HepG2 (cell line): Measurements from ENCODE around the gene DHX8. TPM values are rescaled to one million over a fixed set of nuclear protein-coding genes. Genes with fewer than 3 reads are reported as not detected.
A peak's percentile ranks its signal among the peaks of the same experiment; 100 is the strongest.

Experiments used
- ASH2L ChIP-seq: fragments of 300-600, 200-600 bp; sonication (generic); IDR thresholded peaks from 2 replicates; pipeline ENCODE4 v1.7.0; 2017; ENCODE audit warnings: low read depth, mild to moderate bottlenecking, moderate library complexity, mixed read lengths, low read length; ENCODE audit not compliant: insufficient read length
- DMAP1 ChIP-seq: IDR thresholded peaks from 2 replicates; pipeline ENCODE4 v1.6.1; 2016
- GABPA ChIP-seq, 2 experiments: IDR thresholded peaks; 2 replicates each; pipeline ENCODE4 v1.6.1; 2011 to 2016; ENCODE audit warnings: low read depth in 2 of 2, low read length in 1 of 2, missing biosample characterization in 1 of 2, missing genetic modification characterization in 1 of 2
- JUND ChIP-seq: sonication (generic); formaldehyde crosslinking; IDR thresholded peaks from 2 replicates; pipeline ENCODE4 v1.8.0; 2022; ENCODE audit warnings: mild to moderate bottlenecking, missing genetic modification reagents
- MIER3 ChIP-seq: IDR thresholded peaks from 2 replicates; pipeline ENCODE4 v1.6.1; 2016; ENCODE audit warnings: missing compliant biosample characterization, borderline replicate concordance
- NFE2 ChIP-seq: sonication (generic); formaldehyde crosslinking; IDR thresholded peaks from 2 replicates; pipeline ENCODE4 v1.4.0; 2020; ENCODE audit warnings: missing genetic modification reagents
- RFX1 ChIP-seq: fragments of 450-650 bp; IDR thresholded peaks from 2 replicates; pipeline ENCODE4 v1.6.1; 2017
- ZBTB49 ChIP-seq: sonication (generic); formaldehyde crosslinking; IDR thresholded peaks from 2 replicates; pipeline ENCODE4 v1.4.0; 2020; ENCODE audit warnings: missing genetic modification reagents, borderline replicate concordance
- ZFP82 ChIP-seq: sonication (generic); formaldehyde crosslinking; IDR thresholded peaks from 2 replicates; pipeline ENCODE4 v1.5.1; 2020; ENCODE audit warnings: mild to moderate bottlenecking, missing genetic modification reagents, borderline replicate concordance
- ZNF441 ChIP-seq: sonication (generic); formaldehyde crosslinking; IDR thresholded peaks from 2 replicates; pipeline ENCODE4 v1.7.0; 2021; ENCODE audit warnings: missing genetic modification reagents, borderline replicate concordance
- ZNF687 ChIP-seq: sonication (generic); formaldehyde crosslinking; IDR thresholded peaks from 2 replicates; pipeline ENCODE4 v1.5.1; 2020; ENCODE audit warnings: mild to moderate bottlenecking, missing genetic modification reagents, moderate library complexity
- polyA plus RNA-seq, 8 experiments: library from polyadenylated mRNA; depleted of rRNA in 3 of 8; stranded (reverse) in 7 of 8; unstranded in 1 of 8; fragments of >200 nt; fragmentation: Illumina TruSeq in 4 of 8; extraction: Trizol in 4 of 8; gene quantifications; 2 replicates each; pipeline versions ENCODE4 v1.2.1 to v1.2.3, GENCODE V29; 2011 to 2016; ENCODE audit warnings: low read depth in 4 of 8, missing spikeins in 1 of 8, mixed read lengths in 1 of 8; ENCODE audit not compliant: insufficient read depth in 1 of 8
- total RNA-seq, 5 experiments: library from RNA; depleted of rRNA; stranded (reverse); fragments of >200 nt; fragmentation: Illumina TruSeq; extraction: Trizol; gene quantifications; 2 replicates each; pipeline ENCODE4 v1.2.3, GENCODE V29; 2016; ENCODE audit warnings: low read depth in 1 of 5
- TF ChIP-seq, protein P1 (sequence below): sonication (generic); formaldehyde crosslinking; conservative IDR thresholded peaks from 2 replicates; pipeline ENCODE4 v1.4.0; 2020; ENCODE audit warnings: mild to moderate bottlenecking, missing genetic modification reagents, moderate library complexity
- TF ChIP-seq, protein P2 (sequence below), 2 experiments: sonication (generic) in 1 of 2; formaldehyde crosslinking in 1 of 2; IDR thresholded peaks; 2 replicates each; pipeline versions ENCODE4 v1.4.0 to v1.6.1; 2016 to 2020; ENCODE audit warnings: borderline replicate concordance in 1 of 2, low read depth in 1 of 2, mild to moderate bottlenecking in 1 of 2, missing genetic modification reagents in 1 of 2

DHX8 gene
- total and polyA plus RNA-seq, 2 of the 13 experiments (the other 11 are each of a cell fraction or from before 2014, with no cell fraction given): 24.8 to 48.9 TPM

DNA sequence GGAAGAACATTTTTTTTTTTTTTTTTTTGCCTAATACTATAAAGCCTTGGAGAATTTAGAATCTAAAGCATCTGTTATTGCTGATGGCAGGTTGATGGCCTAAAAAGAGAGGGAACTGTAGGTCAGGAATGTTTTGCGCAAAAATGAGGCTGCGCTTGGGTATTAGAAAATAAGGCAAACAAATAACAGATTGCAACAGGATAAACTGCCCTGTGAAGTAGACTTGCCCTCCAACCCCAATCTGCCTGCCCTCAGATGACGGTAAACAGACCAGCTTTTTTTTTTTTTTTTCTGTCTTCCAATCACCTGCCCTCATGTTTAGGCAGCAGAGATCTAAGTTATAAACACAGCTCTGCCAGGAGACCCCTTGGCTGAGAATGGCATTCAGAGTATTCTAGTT is 3.8 kb upstream of the DHX8 start (continued):
- TF ChIP-seq ASH2L: peak; percentile 38
- no peak for TF ChIP-seq GABPA (IDR thresholded peaks at IDR 0.05; ENCODE audit: low read depth, low read length)
- TF ChIP-seq GABPA (CRISPR knock-in tag; IDR thresholded peaks at IDR 0.05; ENCODE audit: low read depth): peak; percentile 57; the same call in 1 of the 2 replicates
- TF ChIP-seq, protein P1, sequence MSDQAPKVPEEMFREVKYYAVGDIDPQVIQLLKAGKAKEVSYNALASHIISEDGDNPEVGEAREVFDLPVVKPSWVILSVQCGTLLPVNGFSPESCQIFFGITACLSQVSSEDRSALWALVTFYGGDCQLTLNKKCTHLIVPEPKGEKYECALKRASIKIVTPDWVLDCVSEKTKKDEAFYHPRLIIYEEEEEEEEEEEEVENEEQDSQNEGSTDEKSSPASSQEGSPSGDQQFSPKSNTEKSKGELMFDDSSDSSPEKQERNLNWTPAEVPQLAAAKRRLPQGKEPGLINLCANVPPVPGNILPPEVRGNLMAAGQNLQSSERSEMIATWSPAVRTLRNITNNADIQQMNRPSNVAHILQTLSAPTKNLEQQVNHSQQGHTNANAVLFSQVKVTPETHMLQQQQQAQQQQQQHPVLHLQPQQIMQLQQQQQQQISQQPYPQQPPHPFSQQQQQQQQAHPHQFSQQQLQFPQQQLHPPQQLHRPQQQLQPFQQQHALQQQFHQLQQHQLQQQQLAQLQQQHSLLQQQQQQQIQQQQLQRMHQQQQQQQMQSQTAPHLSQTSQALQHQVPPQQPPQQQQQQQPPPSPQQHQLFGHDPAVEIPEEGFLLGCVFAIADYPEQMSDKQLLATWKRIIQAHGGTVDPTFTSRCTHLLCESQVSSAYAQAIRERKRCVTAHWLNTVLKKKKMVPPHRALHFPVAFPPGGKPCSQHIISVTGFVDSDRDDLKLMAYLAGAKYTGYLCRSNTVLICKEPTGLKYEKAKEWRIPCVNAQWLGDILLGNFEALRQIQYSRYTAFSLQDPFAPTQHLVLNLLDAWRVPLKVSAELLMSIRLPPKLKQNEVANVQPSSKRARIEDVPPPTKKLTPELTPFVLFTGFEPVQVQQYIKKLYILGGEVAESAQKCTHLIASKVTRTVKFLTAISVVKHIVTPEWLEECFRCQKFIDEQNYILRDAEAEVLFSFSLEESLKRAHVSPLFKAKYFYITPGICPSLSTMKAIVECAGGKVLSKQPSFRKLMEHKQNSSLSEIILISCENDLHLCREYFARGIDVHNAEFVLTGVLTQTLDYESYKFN (CRISPR knock-in tag): peak; percentile 96
- TF ChIP-seq, protein P2, sequence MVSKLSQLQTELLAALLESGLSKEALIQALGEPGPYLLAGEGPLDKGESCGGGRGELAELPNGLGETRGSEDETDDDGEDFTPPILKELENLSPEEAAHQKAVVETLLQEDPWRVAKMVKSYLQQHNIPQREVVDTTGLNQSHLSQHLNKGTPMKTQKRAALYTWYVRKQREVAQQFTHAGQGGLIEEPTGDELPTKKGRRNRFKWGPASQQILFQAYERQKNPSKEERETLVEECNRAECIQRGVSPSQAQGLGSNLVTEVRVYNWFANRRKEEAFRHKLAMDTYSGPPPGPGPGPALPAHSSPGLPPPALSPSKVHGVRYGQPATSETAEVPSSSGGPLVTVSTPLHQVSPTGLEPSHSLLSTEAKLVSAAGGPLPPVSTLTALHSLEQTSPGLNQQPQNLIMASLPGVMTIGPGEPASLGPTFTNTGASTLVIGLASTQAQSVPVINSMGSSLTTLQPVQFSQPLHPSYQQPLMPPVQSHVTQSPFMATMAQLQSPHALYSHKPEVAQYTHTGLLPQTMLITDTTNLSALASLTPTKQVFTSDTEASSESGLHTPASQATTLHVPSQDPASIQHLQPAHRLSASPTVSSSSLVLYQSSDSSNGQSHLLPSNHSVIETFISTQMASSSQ (IDR thresholded peaks at IDR 0.05; ENCODE audit: low read depth): peak; percentile 63; the same call in 1 of the 2 replicates
- TF ChIP-seq, protein P2 (CRISPR knock-in tag; IDR thresholded peaks at IDR 0.05; ENCODE audit: borderline replicate concordance): peak; percentile 60; the same call in 1 of the 2 replicates
- TF ChIP-seq ZNF687 (CRISPR knock-in tag): no peak
- no peak for TF ChIP-seq ZFP82 (CRISPR knock-in tag)
- TF ChIP-seq NFE2 (CRISPR knock-in tag): no peak
- TF ChIP-seq ZNF441 (CRISPR knock-in tag): no peak
- no peak for TF ChIP-seq RFX1
- TF ChIP-seq DMAP1 (CRISPR knock-in tag): 0 out of 2 replicates have a peak, but pooled peaks have one; percentile 34
- peak; percentile 80; the same call in 1 of the 2 replicates for TF ChIP-seq MIER3 (CRISPR knock-in tag)
- no peak for TF ChIP-seq ZBTB49 (CRISPR knock-in tag)
- no peak for TF ChIP-seq JUND (CRISPR knock-in tag)
